HCT116 (cell line): ENCODE data around the gene CCL7. TPM values are rescaled to one million over a fixed set of nuclear protein-coding genes. Genes with fewer than 3 reads are reported as not detected.

ENCODE experiments used
- ATAC-seq: fragments of 200-7000 bp; cut with Tn5 transposase; 2 replicates; pipeline ENCODE4 v1.9.1; 2020; ENCODE audit warnings: mild to moderate bottlenecking, moderate library complexity
- BruUV-seq: library from RNA; stranded (reverse); fragments of 400-500 nt; replicated peaks from 2 replicates; lab custom pipeline; 2021; lab: Mats Ljungman, UMichigan
- CTCF ChIA-PET: fragments of 300-600 bp; sonication (Branson Sonifier 250); formaldehyde crosslinking; loops from one replicate; lab custom pipeline; 2021; ENCODE audit warnings: antibody characterized with exemption; lab: Charles Lee
- POLR2A ChIA-PET: fragments of 300-600, 350-600 bp; sonication (Branson Sonifier 250); formaldehyde crosslinking; loops from one replicate; lab custom pipeline; 2021; ENCODE audit warnings: antibody characterized with exemption; lab: Charles Lee
- RAD21 ChIA-PET, 2 experiments: fragments of 300-600 bp; sonication (Branson Sonifier 250); formaldehyde crosslinking; loops; one replicate each; lab custom pipeline; 2023; ENCODE audit warnings: low total read pairs in 2 of 2; ENCODE audit not compliant: uncharacterized antibody in 2 of 2, unreplicated experiment in 2 of 2, low non-redundant PET in 1 of 2; lab: Charles Lee
- DNase-seq: peaks from one replicate; pipeline ENCODE4 v3.0.0-alpha.2; 2010; ENCODE audit warnings: low read depth, low spot score
- H2AFZ ChIP-seq: fragments of 200-600 bp; shearing (Covaris generic), sonication (generic); 2 replicates; pipeline ENCODE4 v1.6.1; 2017; ENCODE audit warnings: low read depth, mixed run types, mixed read lengths, antibody characterized with exemption, low read length; ENCODE audit not compliant: poor library complexity, severe bottlenecking
- H3K27ac ChIP-seq: 2 replicates; pipeline ENCODE4 v1.5.1; 2012; ENCODE audit warnings: low read depth, low read length
- H3K27me3 ChIP-seq: fragments of 200-600 bp; sonication (generic); 2 replicates; pipeline ENCODE4 v1.6.1; 2016; ENCODE audit warnings: mixed run types, low read length, mixed read lengths; ENCODE audit not compliant: insufficient read depth
- H3K36me3 ChIP-seq, 2 experiments: fragments of 200-500 bp in 1 of 2; fragments of 200-600 bp in 1 of 2; sonication (Bioruptor generic) in 1 of 2; sonication (generic) in 1 of 2; 2 replicates each; pipeline versions ENCODE4 v1.5.1 to v1.6.1; 2014 to 2016; ENCODE audit warnings: low read length in 2 of 2, inconsistent platforms in 1 of 2, mixed read lengths in 1 of 2, mixed run types in 1 of 2; ENCODE audit not compliant: insufficient read depth in 2 of 2, control insufficient read depth in 1 of 2
- H3K4me1 ChIP-seq, 2 experiments: fragments of 200-600 bp in 1 of 2; sonication (generic) in 1 of 2; 2 replicates each; pipeline versions ENCODE4 v1.5.1 to v1.6.1; 2012 to 2017; ENCODE audit warnings: low read length in 2 of 2, inconsistent platforms in 1 of 2, mild to moderate bottlenecking in 1 of 2, mixed read lengths in 1 of 2, mixed run types in 1 of 2, moderate library complexity in 1 of 2; ENCODE audit not compliant: insufficient read depth in 2 of 2, control insufficient read depth in 1 of 2
- H3K4me2 ChIP-seq: fragments of 200-600 bp; sonication (generic); 2 replicates; pipeline ENCODE4 v1.6.1; 2017; ENCODE audit warnings: mixed run types, low read length, mixed read lengths
- H3K4me3 ChIP-seq, 2 experiments: fragments of 200-600 bp in 1 of 2; sonication (generic) in 1 of 2; replicated peaks in 1 of 2; 2 replicates each; pipeline ENCODE4 v1.5.1; 2011 to 2016; ENCODE audit warnings: low read length in 2 of 2, control low read depth in 1 of 2, low read depth in 1 of 2, mild to moderate bottlenecking in 1 of 2, mixed read lengths in 1 of 2, mixed run types in 1 of 2
- H3K79me2 ChIP-seq: fragments of 200-600 bp; sonication (generic); 2 replicates; pipeline ENCODE4 v1.6.1; 2017; ENCODE audit warnings: mild to moderate bottlenecking, mixed run types, low read length, moderate library complexity, mixed read lengths; ENCODE audit not compliant: insufficient read depth
- H3K9ac ChIP-seq: fragments of 200-600 bp; sonication (generic); 2 replicates; pipeline ENCODE4 v1.6.1; 2016; ENCODE audit warnings: low read length, mixed read lengths
- H3K9me2 ChIP-seq: fragments of 200-600 bp; sonication (generic), shearing (Covaris generic); 2 replicates; pipeline ENCODE4 v1.6.1; 2017; ENCODE audit warnings: mixed run types, mild to moderate bottlenecking, moderate library complexity; ENCODE audit not compliant: insufficient read depth
- H3K9me3 ChIP-seq, 2 experiments: fragments of 200-500 bp in 1 of 2; fragments of 200-600 bp in 1 of 2; sonication (Bioruptor generic) in 1 of 2; sonication (generic) in 1 of 2; 2 replicates each; pipeline ENCODE4 v1.6.1; 2014 to 2017; ENCODE audit warnings: low read length in 2 of 2, mixed read lengths in 2 of 2, inconsistent platforms in 1 of 2, low read depth in 1 of 2, mild to moderate bottlenecking in 1 of 2, mixed run types in 1 of 2, moderate library complexity in 1 of 2; ENCODE audit not compliant: control insufficient read depth in 1 of 2, insufficient read depth in 1 of 2
- H4K20me1 ChIP-seq: fragments of 200-600 bp; sonication (generic), shearing (Covaris generic); 2 replicates; pipeline ENCODE4 v1.6.1; 2017; ENCODE audit warnings: mixed run types, mild to moderate bottlenecking, moderate library complexity; ENCODE audit not compliant: insufficient read depth
- ATF3 ChIP-seq: IDR thresholded peaks from 2 replicates; pipeline ENCODE4 v1.6.1; 2012
- CBX3 ChIP-seq: IDR thresholded peaks from 2 replicates; pipeline ENCODE4 v1.6.1; 2012; ENCODE audit warnings: low read depth
- CEBPB ChIP-seq: IDR thresholded peaks from 2 replicates; pipeline ENCODE4 v1.6.1; 2012; ENCODE audit warnings: low read depth
- CTCF ChIP-seq, 3 experiments: fragments of 200-600 bp in 1 of 3; sonication (generic) in 1 of 3; IDR thresholded peaks in 2 of 3; conservative IDR thresholded peaks in 1 of 3; 2 replicates each; pipeline ENCODE4 v1.5.1; 2012 to 2017; ENCODE audit warnings: low read depth in 2 of 3, low read length in 2 of 3, antibody characterized with exemption in 1 of 3, borderline replicate concordance in 1 of 3, control low read depth in 1 of 3, mild to moderate bottlenecking in 1 of 3, mixed read lengths in 1 of 3, mixed run types in 1 of 3, moderate library complexity in 1 of 3; ENCODE audit not compliant: insufficient read depth in 1 of 3
- ELF1 ChIP-seq: IDR thresholded peaks from 2 replicates; pipeline ENCODE4 v1.6.1; 2012; ENCODE audit warnings: low read depth, borderline replicate concordance
- EZH2 ChIP-seq: fragments of 200-600 bp; sonication (generic); IDR thresholded peaks from 2 replicates; pipeline ENCODE4 v1.6.1; 2017; ENCODE audit warnings: antibody characterized with exemption, mixed run types
- FOSL1 ChIP-seq: IDR thresholded peaks from 2 replicates; pipeline ENCODE4 v1.6.1; 2012; ENCODE audit warnings: low read depth
- JUND ChIP-seq: IDR thresholded peaks from 2 replicates; pipeline ENCODE4 v1.6.1; 2012
- MAX ChIP-seq: IDR thresholded peaks from 2 replicates; pipeline ENCODE4 v1.6.1; 2012
- POLR2A ChIP-seq: IDR thresholded peaks from 2 replicates; pipeline ENCODE4 v1.7.0; 2011; ENCODE audit warnings: borderline replicate concordance; ENCODE audit not compliant: insufficient read depth, insufficient read length; ENCODE audit errors: extremely low read depth
- RAD21 ChIP-seq: IDR thresholded peaks from 2 replicates; pipeline ENCODE4 v1.6.1; 2012; ENCODE audit warnings: low read depth, mild to moderate bottlenecking
- REST ChIP-seq: IDR thresholded peaks from 2 replicates; pipeline ENCODE4 v1.6.1; 2012; ENCODE audit warnings: low read depth
- SIN3A ChIP-seq: IDR thresholded peaks from 2 replicates; pipeline ENCODE4 v1.6.1; 2012; ENCODE audit warnings: low read depth
- SP1 ChIP-seq: IDR thresholded peaks from 2 replicates; pipeline ENCODE4 v1.6.1; 2012; ENCODE audit warnings: low read depth
- SRF ChIP-seq: IDR thresholded peaks from 2 replicates; pipeline ENCODE4 v1.6.1; 2012; ENCODE audit warnings: low read depth
- YY1 ChIP-seq: IDR thresholded peaks from 2 replicates; pipeline ENCODE4 v1.6.1; 2011; ENCODE audit warnings: low read length, low read depth, moderate library complexity, mild to moderate bottlenecking; ENCODE audit not compliant: insufficient replicate concordance; ENCODE audit errors: extremely low read depth
- ZBTB33 ChIP-seq: IDR thresholded peaks from 2 replicates; pipeline ENCODE4 v1.6.1; 2011; ENCODE audit warnings: mild to moderate bottlenecking, low read length, moderate library complexity; ENCODE audit not compliant: insufficient replicate concordance; ENCODE audit errors: extremely low read depth
- ZFX ChIP-seq: fragments of 450-650 bp; IDR thresholded peaks from 2 replicates; pipeline ENCODE4 v1.6.1; 2017
- ZNF274 ChIP-seq: fragments of 200-500 bp; sonication (Bioruptor generic); IDR thresholded peaks from 2 replicates; pipeline ENCODE4 v1.6.1; 2014; ENCODE audit warnings: mild to moderate bottlenecking, low read depth, low read length, inconsistent platforms
- intact Hi-C: fragments of 100-400 bp; cut with micrococcal nuclease; formaldehyde crosslinking; loops from 2 replicates; pipeline ENCODE4 v1.10.0; 2022
- total RNA-seq: library from RNA; stranded (reverse); gene quantifications from one replicate; pipeline ENCODE4 v1.2.1, GENCODE V29; 2021; ENCODE audit not compliant: unreplicated experiment

CCL7 gene
- total RNA-seq, 1 experiment from 2014 or later: not detected

GRCh38 chr17:34243364-34244320 lies 26.4 kb upstream of the CCL7 start:
- H3K27me3 ChIP-seq: no peaks in the 10 kb centered on the region
- ChIA-PET RAD21 (no interaction called here), POLR2A (no interaction called here), CTCF (no interaction called here)
- H4K20me1 ChIP-seq: no peaks in the 10 kb centered on the region
- H3K4me1 ChIP-seq: no peaks in the 10 kb centered on the region
- no peaks in the 10 kb centered on the region for H3K36me3 ChIP-seq
- H2AFZ ChIP-seq: no peak overlapping the region
- no peaks in the 10 kb centered on the region for H3K9me2 ChIP-seq
- DNase-seq (no peak), ATAC-seq (no peak)
- no peaks in the 10 kb centered on the region for H3K79me2 ChIP-seq
- no peak overlapping the region for H3K9ac ChIP-seq
- H3K4me3 ChIP-seq: no peak overlapping the region
- H3K27ac ChIP-seq: no peak overlapping the region
- BruUV-seq: no TSS peak
- no peaks in the 10 kb centered on the region for H3K9me3 ChIP-seq
- intact Hi-C loops: no loop called here
- no peak for TF ChIP-seq CEBPB
- no peak for TF ChIP-seq ZFX
- TF ChIP-seq JUND: no peak
- no peak for TF ChIP-seq REST
- TF ChIP-seq FOSL1: no peak
- no peak for TF ChIP-seq YY1
- TF ChIP-seq CBX3: no peak
- no peak for TF ChIP-seq ZNF274
- no peak for TF ChIP-seq ATF3
- TF ChIP-seq ELF1: no peak
- TF ChIP-seq SIN3A: no peak
- TF ChIP-seq EZH2: no peak
- TF ChIP-seq POLR2A: no peak
- TF ChIP-seq RAD21: no peak
- TF ChIP-seq SP1: no peak
- no peak for TF ChIP-seq ZBTB33
- TF ChIP-seq SRF: no peak
- TF ChIP-seq MAX: no peak
- no peak for TF ChIP-seq CTCF (IDR thresholded peaks at IDR 0.05 in 2 of 3, conservative IDR thresholded peaks at IDR 0.05 in 1 of 3; ENCODE audit: borderline replicate concordance in 1 of 3, insufficient read depth in 1 of 3, low read depth in 2 of 3, low read length in 2 of 3)
- H3K4me2 ChIP-seq: no peak overlapping the region
